Activated T-cell treated with anti-CD3 and anti-CD28 coated beads, Interleukin-2, amount 50 U/mL, for 1 hour (primary cell): ENCODE results near the gene DHRS12.

Experiments used
- DNase-seq: peaks from one replicate; pipeline ENCODE4 v3.0.0-alpha.2; 2020

The DHRS12 gene

DNA sequence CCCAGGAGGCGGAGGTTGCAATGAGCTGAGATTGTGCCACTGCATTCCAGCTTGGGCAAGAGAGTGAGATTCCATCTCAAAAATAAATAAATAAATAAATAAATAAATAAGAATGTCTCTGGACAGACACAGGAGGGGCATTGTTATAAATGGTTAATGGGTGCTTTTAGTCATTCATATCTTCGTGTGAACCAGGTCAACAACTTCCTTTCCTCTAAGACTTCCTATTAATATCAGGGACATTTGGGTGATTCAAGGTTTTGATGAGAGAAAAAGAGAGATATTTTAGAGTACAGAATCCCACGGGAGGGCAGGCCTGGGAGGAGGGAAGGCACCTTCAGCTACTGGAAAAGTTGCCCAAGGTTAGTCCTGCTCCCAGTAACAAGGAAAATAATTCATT, 23.9 kb downstream of the DHRS12 start:
- no peak for DNase-seq

DNA sequence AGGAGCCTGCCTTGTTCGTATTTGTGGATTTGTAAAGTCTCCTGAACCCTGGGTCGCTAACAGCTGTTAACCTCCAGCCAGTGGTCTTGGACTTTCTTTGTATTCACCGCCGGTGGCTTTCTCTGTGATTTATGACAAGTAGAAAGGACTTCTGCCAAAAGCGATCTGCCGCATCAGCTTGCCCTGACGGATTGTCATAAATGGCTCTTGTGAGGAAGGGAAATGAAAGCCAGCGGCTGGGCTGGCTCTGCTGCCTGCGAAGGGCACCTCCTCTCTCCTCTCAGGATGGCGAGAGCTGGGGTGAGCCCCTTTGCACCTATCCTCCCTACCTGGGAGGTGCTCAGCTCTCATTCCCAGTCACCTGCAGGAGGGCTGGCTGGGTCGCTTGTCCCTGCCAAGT, 25.6 kb downstream of the DHRS12 start:
- no peak for DNase-seq

DNA sequence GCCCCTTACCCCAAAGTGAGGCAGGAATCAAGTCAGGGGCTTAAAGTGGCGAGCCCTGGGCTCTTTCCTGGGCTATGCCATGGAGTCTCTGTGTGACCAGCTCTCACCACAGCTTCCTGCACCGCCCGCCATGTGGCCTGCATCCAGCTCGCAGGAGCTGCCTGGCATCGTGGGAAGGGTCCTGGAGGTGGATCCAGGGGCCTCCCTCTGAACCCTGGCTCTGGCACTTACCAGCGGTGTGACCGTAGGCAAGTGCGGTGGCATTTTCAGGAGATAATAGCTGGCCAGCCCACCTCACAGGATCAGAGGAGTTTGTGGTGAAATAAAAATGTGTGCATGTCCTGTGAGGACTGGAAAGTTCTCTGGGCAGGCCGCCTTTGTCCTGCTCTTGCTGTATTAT, 26.0 kb downstream of the DHRS12 start:
- DNase-seq, result no peak

DNA sequence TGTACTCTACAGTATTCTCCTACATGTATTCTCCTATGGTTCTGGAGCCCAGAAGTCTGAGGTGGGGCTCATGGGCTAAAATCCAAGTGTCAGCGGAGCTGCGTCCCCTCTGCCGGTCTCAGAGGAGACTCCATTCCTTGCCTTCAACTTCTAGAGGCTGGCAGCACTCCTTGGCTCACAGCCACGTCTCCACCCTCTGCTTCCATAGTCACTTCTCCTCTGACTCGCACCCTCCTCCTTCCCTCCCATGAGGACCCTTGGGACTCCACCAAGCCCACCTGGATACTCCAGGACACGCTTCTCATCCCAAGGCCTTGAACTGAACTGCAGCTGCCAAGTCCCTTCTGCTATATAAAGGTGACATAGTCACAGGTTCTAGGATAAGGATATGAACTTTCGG, 27.8 kb downstream of the DHRS12 start:
- no peak for DNase-seq

DNA sequence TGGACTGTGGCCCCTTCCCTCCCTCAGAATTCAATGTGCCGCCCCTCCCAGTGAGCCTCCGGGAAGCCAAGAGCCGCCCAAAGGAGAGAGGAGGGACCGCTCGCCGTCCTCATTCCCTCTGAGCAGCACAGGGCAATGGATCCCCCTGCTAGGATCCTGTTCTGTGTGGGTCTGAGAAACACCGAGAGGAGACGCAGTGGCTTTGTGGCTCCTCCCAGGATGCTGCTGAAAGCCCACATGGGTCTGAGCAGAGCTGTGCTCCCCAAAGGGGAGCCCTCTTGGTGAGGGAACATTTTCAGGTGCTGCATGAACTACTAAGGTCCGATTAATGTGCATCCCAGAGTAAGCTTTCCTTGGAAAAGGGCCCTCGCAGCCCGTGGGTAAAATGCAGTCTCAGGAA, 30.4 kb downstream of the DHRS12 start:
- DNase-seq, result no peak

DNA sequence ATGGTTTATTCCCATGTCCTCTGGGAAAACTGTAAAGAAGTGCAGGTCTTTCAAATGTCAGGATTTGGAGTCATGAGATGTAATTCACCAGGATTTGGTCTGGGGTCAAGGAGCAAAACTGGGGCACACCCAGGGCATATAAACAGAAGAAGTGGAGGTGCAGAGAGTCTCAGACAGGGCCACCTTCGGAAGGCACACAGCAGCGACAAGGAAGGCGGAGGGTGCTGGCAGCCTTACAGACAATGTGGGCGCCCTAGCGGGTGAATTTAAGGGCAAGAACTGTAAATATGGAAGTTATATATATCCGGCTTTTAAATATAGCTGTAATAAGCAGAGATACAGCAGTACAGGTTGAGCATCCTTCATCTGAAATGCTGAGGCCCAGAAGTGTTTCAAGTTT, 31.2 kb downstream of the DHRS12 start:
- DNase-seq, result no peak

DNA sequence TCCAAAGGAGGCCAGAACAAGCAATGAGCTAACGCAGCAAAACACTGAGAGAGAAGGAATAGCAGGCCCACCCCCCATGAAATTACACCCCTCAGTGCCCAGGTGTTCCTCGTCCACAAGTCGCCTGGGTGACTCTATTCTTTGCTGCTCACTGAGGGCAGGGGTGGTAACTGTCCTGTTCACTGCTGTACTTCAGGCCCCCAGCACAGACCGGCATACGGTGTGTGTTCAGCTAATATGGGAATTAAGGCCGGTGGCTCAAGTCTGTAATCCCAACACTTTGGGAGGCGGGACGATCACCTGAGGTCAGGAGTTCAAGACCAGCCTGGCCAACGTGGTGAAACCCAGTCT, 31.9 kb downstream of the DHRS12 start:
- no peak for DNase-seq

DNA sequence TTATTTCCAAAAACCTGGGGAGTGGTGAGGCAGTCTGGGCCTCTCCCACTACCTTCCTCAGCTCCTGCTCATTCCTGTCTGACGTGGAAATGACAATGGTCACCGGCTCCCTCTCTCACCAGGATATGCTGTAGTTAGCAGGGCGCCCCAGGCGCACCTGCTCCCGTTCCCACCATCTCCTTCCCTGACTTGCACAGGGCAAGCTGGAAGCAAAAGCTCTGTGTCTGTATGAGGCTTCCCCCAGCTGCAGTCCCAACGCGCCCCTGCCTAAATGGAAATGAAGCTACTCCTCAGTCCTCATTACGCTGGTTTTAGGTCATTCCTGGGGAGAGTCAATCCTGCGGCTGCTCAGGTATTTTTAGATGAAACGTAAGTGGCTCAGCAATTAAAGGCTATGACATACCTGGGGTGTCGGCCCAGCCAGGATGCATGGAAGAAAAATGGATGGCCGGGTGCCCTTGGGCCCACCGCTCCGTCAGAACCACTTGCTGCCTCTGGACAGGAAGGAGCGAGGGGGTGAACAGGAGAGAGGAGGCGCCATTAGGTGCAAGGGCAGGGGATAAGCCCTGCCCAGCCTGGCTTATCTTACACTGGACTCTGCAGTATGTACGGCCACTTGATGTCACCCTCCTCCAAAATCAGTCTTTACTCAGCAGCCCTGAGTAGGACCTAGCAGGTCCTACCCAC, 32.4 kb downstream of the DHRS12 start:
- no peak for DNase-seq

DNA sequence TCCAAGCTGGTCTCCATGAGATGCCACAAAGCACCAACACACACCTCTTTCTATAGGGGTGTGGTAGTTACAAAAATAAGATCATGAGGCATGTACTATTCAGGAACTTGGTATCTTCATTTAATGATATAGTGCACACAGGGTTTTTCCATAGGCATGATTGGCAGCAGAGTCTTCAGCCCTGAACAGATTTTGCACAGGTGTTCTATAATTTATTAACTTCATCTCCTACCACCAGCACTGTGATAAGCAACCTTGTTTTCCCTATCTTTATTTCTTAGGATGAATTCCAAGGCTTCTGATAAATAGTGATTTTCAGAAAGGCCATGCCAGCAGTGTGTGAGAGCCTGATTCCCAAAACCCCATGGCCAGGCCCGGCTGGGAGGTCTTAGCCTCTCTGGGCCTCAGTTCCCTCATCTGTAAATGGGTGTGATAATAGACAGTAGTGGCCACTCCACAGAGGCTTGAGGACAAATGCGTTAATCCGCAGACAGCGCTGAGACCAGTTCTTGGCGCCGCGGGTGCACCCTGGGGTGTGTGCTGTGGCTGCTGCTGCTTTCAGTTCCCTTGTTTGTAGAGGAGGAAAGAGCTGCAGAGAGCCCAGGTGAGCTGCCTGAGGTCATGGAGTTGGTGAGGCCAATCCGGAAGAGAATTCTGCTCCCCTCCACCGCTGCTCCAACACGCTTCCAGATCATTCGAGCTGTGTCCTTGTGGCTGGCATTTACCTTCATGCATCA, 33.1 kb downstream of the DHRS12 start:
- DNase-seq, result no peak

DNA sequence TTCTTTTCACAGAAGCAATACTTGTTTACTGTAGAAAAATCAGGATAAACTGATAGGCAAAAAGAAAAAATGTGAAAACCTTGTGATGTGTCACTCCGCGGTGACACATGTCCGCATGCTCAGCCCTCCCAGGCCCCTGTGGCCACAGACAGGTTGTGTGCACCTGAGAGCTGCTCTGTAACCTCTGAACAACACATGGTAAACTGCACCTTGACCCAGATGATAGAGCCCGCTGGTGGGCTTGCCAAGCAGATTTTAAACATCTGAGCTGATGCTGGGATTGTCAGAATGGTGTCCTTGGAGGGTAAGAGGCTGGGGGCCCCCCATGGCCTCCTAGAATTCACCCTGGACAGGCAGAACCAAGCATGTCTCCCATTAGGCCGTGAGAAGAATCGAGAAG, 33.8 kb downstream of the DHRS12 start:
- DNase-seq, result no peak

DNA sequence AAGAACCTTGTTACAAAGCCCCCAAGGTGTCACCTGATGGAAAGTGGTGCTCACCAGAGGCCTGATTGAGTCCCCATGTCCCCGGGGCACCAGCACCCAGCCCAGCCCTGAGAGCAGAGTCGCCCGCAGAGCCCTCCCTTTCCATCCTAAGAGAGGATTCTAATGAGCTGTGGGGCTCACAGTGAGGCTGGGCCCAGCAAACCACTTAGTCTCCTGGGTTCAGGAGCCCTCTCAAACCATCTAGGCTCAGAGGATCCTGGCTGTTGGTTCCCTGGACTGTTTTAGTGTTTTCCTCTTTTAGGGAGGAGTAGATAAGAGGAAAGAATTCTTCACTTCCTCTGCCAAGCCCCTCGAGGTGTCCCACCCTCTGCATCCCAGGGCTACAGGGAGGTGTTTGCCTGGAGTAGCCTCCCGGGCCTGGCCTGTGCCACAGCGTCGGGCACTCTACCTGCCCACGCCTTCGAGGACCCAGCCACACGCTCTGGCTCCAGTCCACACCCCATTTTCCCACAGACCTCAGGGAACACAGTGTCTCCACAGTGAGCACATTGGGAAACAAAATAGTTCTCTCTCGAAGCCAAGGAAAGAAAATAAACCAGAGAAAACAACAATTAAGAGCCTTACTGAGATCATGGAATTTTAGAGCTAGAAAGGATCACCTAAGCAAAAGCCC, 34.4 kb downstream of the DHRS12 start:
- DNase-seq, result no peak

DNA sequence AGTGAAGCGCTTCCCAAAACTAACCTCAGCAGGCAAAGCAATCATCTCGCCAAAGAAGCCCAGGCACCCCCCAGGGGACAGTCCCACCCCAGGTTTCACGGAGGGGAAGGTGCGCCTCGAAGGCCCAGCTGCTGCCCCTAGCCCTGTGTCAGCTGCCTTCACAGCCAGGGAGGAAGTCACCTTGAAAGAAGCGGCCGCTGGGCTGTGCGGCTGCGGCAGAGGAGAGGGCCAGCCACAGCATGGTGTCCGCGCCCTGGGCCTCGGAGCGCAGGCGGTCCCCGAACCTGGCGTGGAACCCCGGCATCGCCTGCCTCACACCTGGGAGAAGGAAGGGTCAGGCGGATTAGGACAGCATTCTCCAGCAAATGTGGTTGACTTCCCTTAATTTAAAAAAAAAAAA, 35.0 kb downstream of the DHRS12 start:
- no peak for DNase-seq

DNA sequence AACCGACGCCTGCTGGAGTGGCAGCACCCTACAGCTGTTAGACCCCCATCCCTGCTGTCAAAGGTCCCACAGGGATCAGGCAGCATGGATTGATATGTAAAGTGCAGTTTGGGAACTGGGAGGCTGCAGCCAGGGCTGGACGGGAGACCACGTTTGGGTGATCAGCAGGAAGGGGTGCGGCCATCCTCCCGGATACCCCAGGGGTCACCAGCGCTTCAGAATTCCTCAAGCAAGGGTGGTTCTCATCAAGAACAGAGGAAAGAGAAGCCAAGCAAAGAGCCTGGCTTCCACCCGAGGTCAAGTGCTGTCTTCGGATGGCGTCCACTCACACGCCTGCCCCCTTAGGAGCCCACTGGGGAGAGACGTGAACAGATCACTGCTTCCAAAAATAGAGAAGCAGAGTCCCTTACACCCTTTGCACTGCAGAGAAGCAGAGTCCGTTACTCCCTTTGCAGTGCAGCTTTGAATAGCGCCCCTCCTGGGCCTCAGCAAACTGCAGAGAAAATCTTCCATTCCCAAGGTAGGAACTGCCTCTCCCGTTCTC, 35.5 kb downstream of the DHRS12 start:
- no peak for DNase-seq

DNA sequence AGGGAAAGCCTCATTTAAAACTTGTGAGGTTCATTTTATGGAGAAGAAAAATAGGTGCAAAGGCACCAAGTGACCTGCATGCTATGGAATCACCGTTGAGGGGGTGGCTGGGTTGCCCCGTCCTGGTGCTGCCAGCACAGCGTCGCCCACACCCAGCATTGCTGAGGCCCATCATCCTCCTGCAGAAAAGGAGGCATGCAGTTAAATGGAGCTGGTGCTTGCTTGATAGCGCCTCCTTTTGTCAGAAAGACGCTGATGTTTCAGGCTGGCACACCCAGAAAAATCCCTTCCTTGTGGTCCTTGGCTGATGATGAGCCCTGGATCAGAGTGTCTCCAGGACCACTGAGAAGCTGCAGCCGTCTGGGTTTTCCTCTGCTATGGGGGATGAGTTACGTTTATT, 36.9 kb downstream of the DHRS12 start:
- no peak for DNase-seq

DNA sequence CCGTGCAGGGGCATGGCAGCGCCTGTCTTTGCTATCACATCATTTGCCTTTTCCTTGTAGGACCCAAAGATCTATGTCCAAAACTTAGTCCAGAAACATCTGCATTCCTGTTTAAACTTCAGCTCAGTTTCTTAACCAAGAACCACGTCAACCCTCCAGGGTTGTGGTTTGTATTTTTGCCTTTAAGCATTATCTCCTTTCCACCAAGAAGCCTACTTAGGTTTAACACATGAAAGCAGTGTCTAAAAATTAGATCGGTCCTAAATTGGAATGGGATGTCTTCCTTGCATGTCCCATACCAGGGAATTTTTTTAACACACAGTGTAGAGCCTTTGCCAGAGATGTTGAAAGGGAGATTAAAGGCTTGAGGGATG, 38.8 kb downstream of the DHRS12 start:
- DNase-seq, result no peak

DNA sequence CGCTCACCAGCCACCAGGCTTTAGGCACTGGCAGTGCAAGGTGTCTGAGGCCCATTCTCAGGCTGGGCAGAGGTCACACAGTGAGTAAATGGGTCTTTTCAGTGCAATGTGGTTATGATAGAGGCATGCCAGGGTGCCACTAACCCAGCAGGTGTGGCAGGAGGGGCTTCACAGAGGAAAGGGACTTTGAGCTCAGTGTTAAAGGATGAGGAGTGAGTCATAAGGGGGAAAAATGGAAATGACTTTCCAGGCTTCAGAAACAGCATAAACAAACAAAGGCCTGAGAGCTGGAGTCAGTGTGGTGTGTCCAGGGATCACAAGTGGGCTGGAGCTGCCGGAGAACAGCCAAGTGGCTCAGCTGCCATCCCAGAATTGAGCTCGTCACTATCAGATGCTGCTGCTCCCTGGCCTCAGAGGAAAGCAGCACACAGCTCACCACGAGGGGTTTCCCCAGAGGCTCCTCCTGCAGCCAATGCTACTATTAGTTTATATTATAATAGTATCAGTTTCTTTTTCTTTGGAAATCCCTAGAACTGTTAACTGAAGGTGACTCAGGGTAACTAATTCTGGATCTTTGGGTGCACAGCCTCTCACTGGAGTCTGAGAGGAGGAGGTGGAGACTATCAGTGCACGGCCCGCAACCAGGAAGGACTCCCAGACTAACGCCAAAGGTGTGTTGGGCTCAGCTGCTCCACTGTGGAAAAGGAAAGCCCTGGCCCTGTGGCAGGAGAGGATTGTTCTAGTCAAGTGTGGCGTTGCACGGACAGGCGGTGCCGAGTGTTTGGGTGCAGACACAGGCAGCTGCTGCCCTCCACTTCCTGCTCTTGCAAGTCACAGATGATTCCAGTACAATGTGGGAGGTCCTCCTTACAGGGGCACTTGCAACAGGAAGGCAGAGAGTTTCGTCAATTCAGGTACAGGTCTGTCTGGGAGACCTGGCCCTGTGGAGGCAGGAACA, 39.5 kb downstream of the DHRS12 start:
- peak; percentile 52 for DNase-seq

DNA sequence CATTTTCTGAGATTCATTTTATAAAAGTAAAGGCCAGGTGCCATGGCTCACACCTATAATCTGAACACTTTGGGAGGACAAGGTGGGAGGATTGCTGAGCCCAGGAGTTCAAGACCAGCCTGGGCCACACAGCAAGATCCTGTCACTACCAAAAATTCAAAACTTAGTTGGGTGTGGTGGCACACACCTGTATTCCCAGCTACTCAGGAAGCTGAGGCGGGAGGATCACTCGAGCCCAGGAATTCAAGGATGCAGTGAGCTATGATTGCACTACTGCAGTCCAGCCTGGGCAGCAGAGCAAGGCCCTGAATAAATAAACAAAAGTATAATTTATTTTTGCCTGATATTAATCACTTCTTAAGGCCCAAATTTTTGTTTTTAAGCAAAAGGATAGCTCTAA, 40.5 kb downstream of the DHRS12 start:
- no peak for DNase-seq

DNA sequence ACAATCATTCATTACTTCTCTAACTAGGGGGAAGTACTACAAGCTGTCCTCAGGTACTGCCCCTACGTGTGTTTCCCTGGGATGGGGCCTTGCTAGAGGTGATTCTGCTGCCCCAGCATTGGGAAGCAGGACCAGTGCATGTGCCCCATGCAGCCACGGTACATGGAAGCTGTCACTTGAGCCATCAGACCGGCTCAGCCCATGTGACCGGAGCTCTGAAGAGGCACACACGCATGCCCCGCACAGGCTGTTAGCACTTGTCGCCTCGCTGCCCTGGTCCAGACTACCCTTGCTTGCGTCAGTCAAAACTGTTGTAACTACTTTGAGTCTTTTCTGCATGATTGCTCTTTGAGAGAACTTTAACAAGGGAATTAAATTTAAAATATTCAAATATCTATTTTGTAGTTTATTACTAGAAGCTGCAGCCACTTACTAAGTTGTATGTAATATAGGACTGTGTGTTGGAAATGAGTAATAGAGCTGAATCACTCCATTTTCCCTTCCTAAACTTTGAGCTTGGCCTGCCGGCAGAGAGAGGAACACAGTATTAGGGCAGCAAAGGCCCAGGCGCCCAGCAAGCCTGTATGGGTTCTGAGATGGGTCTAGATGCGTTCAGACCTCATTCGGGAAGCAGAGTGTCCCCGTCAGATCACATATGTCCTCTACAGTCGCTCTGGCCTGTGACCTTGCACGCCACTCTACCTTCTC, 42.2 kb downstream of the DHRS12 start:
- no peak for DNase-seq

DNA sequence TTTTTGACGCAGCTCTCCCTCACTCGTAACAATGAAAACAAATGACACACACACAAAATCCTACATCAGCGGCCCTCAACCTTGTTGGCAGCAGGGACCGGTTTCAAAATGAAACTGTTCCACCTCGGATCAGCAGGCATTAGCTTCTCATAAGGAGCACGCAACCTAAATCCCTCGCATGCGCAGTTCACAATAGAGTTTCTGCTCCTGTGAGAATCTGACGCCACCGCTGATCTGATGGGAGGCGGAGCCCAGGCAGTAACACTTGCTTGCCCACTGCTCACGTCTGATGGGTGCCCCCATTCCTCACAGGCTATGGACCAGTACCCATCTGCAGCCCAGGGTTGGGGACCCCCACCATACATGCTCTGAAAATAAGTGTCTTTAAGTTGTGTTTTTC, 43.4 kb downstream of the DHRS12 start:
- no peak for DNase-seq

DNA sequence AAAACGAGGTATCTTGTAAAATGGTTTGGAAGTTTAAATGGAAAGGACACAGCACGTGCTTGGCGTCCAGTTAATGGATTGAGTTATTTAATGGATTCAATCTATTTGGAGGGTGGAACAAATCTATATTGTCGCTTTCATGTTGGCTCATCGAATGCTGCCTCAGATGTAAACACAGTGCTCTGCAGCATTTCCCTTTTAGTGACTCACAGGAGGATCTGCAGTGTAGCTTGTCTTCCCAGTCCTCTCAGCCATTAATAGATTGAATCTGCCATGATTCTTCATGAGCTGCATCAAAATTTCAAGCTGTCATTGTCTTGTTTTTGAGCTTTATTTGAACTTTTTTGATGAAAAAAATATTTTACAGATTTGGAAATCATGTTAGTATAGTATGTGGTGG, 44.7 kb downstream of the DHRS12 start:
- no peak for DNase-seq

DNA sequence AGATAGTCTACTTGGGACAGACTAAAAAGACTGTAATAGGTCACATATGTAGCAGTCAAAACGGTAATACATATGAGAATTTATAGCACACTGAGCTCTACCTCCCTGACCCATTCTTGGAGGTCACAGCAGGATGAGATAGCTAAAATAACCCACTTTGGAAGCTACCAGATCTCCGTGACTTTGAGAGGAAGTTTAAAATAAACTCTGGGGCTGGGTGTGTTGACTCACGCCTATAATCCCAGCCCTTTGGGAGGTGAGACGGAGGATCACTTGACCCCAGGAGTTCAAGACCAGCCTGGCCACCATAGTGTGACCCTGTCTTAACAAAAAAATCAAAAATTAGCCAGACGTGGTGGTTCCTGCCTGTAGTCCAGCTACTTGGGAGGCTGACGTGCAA, 45.3 kb downstream of the DHRS12 start:
- DNase-seq, result no peak

DNA sequence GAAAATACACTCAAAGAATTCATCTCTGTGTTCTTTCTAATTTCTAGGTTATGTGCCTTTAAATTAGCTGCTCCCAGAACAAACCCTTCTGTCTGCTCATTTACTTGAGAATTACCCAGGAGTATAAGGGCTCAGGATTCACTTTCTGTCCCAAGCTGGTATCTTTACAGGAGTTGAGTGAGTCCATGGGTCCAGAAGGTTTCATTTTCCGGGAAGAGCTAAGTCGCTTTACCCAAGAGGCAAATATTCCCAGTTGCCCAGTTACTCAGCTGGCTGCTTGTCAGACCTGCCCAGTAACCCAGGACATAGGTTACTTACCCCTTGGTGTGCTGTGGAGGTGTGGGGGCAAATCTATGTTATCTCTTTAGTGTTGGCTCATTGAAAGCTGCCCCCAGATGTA, 47.3 kb downstream of the DHRS12 start:
- no peak for DNase-seq
